ENCODE results near the gene GPR156. TPM values are rescaled to one million over a fixed set of nuclear protein-coding genes. Genes with fewer than 3 reads are reported as not detected.

Gene GPR156
- polyA plus RNA-seq, 1 of the 3 experiments (the other 2 are of a cell fraction) = 0.31 TPM

DNA sequence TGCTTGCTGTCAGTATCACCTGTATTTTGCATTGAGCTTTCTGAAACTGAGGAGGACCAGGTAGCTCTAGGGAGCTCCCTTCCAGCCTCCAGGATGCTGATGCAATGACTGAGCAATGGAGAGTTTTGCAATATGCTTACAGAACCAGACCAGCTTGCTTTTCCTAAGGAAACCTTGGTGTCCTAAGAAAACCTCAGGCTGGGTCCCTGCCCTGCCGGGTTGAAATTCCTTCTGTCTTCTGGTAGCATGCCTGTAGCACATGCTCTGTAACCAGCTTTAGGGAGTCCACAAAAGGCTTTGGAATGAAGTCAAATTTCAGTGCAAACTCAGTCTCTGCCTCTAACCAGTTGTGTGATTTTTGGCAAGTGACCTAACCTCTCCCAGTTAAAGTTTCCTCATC is 125.0 kb downstream of the GPR156 start (continued):
- TF ChIP-seq, protein P1, sequence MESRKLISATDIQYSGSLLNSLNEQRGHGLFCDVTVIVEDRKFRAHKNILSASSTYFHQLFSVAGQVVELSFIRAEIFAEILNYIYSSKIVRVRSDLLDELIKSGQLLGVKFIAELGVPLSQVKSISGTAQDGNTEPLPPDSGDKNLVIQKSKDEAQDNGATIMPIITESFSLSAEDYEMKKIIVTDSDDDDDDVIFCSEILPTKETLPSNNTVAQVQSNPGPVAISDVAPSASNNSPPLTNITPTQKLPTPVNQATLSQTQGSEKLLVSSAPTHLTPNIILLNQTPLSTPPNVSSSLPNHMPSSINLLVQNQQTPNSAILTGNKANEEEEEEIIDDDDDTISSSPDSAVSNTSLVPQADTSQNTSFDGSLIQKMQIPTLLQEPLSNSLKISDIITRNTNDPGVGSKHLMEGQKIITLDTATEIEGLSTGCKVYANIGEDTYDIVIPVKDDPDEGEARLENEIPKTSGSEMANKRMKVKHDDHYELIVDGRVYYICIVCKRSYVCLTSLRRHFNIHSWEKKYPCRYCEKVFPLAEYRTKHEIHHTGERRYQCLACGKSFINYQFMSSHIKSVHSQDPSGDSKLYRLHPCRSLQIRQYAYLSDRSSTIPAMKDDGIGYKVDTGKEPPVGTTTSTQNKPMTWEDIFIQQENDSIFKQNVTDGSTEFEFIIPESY (IDR thresholded peaks at IDR 0.05; ENCODE audit: borderline replicate concordance, low read depth) = no peak
- TF ChIP-seq RXRA (IDR thresholded peaks at IDR 0.05; ENCODE audit: borderline replicate concordance, low read depth) = no peak

DNA sequence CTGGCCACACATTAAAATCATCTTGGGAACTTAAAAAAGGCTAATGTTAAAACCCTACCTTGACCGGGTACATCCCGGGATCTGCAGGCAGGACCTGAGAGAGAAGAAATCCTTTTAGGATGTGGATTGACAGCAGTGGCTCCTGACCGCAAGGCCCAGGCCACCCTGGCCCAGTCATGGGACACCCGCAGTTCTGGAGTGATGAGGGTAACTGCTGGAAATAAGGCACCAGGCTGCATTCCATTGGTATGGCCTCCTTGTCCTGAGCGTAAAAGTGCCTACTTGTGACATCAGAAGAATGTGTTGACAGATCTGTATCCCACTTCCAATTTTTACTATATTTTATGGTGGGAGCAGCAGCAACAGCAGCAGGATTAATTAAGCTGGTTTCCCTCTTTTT is 127.3 kb downstream of the GPR156 start:
- Histone ChIP-seq H4K20me1 (ENCODE audit: insufficient read depth) (no peaks in the 10 kb centered on the region), H3K4me1 (ENCODE audit: control insufficient read depth in 1 of 2, insufficient read depth in 2 of 2, low read depth in 1 of 2, low read length in 1 of 2) (peaks cover 0 to 5% of the 10 kb centered on the region in 2 experiments; a peak in 1 of 4 replicates), H3K9ac (no peak overlapping the region), H3F3A (replicated peaks; ENCODE audit: insufficient read depth) (peaks cover 15% of the 10 kb centered on the region), H3K4me3 (ENCODE audit: low read depth in 2 of 2, low read length in 1 of 2) (no peak overlapping the region), H3K9me3 (peaks cover 4% of the 10 kb centered on the region; the same call in 1 of the 2 replicates), H3K27ac (ENCODE audit: low read depth in 2 of 2, low read length in 1 of 2) (no peak overlapping the region), H3K9me2 (no peaks in the 10 kb centered on the region), H3K27me3 (ENCODE audit: insufficient read depth) (no peaks in the 10 kb centered on the region), H3K36me3 (replicated peaks in 1 of 2; ENCODE audit: control insufficient read depth in 1 of 2, insufficient read depth in 2 of 2, low read length in 1 of 2) (no peaks in the 10 kb centered on the region), H3K79me2 (ENCODE audit: insufficient read depth) (no peaks in the 10 kb centered on the region), H3K4me2 (no peak overlapping the region), H2AFZ (ENCODE audit: low read depth) (no peak overlapping the region)
- TF ChIP-seq RFX5 (IDR thresholded peaks at IDR 0.05; ENCODE audit: low read length) = no peak
- no peak for TF ChIP-seq TCF12 (IDR thresholded peaks at IDR 0.05)
- TF ChIP-seq EZH2phosphoT487 (IDR thresholded peaks at IDR 0.05; ENCODE audit: borderline replicate concordance, low read depth) = no peak
- no peak for TF ChIP-seq CHD2 (IDR thresholded peaks at IDR 0.05; ENCODE audit: low read length, partially characterized antibody)
- TF ChIP-seq, protein P2, sequence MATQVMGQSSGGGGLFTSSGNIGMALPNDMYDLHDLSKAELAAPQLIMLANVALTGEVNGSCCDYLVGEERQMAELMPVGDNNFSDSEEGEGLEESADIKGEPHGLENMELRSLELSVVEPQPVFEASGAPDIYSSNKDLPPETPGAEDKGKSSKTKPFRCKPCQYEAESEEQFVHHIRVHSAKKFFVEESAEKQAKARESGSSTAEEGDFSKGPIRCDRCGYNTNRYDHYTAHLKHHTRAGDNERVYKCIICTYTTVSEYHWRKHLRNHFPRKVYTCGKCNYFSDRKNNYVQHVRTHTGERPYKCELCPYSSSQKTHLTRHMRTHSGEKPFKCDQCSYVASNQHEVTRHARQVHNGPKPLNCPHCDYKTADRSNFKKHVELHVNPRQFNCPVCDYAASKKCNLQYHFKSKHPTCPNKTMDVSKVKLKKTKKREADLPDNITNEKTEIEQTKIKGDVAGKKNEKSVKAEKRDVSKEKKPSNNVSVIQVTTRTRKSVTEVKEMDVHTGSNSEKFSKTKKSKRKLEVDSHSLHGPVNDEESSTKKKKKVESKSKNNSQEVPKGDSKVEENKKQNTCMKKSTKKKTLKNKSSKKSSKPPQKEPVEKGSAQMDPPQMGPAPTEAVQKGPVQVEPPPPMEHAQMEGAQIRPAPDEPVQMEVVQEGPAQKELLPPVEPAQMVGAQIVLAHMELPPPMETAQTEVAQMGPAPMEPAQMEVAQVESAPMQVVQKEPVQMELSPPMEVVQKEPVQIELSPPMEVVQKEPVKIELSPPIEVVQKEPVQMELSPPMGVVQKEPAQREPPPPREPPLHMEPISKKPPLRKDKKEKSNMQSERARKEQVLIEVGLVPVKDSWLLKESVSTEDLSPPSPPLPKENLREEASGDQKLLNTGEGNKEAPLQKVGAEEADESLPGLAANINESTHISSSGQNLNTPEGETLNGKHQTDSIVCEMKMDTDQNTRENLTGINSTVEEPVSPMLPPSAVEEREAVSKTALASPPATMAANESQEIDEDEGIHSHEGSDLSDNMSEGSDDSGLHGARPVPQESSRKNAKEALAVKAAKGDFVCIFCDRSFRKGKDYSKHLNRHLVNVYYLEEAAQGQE (IDR thresholded peaks at IDR 0.05; ENCODE audit: low read depth, low read length) = no peak
- TF ChIP-seq, protein P3, sequence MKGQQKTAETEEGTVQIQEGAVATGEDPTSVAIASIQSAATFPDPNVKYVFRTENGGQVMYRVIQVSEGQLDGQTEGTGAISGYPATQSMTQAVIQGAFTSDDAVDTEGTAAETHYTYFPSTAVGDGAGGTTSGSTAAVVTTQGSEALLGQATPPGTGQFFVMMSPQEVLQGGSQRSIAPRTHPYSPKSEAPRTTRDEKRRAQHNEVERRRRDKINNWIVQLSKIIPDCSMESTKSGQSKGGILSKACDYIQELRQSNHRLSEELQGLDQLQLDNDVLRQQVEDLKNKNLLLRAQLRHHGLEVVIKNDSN (IDR thresholded peaks at IDR 0.05; ENCODE audit: borderline replicate concordance, low read depth) = no peak
- TF ChIP-seq FOSL2 (IDR thresholded peaks at IDR 0.05; ENCODE audit: borderline replicate concordance, low read depth) = no peak
- TF ChIP-seq SIN3A (IDR thresholded peaks at IDR 0.05; ENCODE audit: borderline replicate concordance, low read depth, low read length) = no peak
- no peak for TF ChIP-seq TAF1 (IDR thresholded peaks at IDR 0.05; ENCODE audit: borderline replicate concordance, low read depth, low read length)
- no peak for TF ChIP-seq FOXJ3 (CRISPR knock-in tag; IDR thresholded peaks at IDR 0.05)
- no peak for TF ChIP-seq ELF1 (IDR thresholded peaks at IDR 0.05)
- TF ChIP-seq GATA2 (CRISPR knock-in tag; IDR thresholded peaks at IDR 0.05) = no peak
- WGBS (ENCODE audit: low lambda C conversion rate) = 85% methylated on average over 4 of the region's 5 CpGs
- ChIA-PET CTCF (no interaction called here), POLR2A (no interaction called here)
- DNase-seq = no peak
